ENCODE results near the gene DCP2.

Gene DCP2

GRCh38 chr5:112967520-112968083, 9.0 kb upstream of the DCP2 start:
- DNase-seq: no peak

GRCh38 chr5:112968411-112969106, 8.0 kb upstream of the DCP2 start:
- no peak for DNase-seq

DNA sequence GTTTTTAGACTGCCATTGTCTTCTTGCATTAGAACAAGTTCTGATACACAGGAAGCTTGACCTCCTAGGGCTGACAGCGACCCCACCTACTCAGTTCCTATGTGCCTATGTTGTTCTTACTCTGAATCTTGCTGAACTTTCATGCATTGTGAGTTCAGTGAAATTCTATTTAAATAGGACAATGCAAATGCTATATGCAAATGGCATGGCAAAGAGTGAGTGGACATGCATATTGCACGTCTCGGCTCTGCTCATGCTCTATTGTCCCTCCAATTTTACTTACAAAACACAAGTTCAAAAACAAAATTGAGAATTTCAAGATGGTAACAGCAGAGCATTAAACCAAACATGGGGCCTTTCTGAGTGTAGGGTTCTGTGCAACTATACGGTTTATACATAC, 5.3 kb upstream of the DCP2 start:
- no peak for DNase-seq

GRCh38 chr5:112973036-112973435, 3.6 kb upstream of the DCP2 start:
- DNase-seq: no peak

- DNase-seq: no peak
Observed at GRCh38 chr5:112973904-112974303, 2.7 kb upstream of the DCP2 start.

- no peak for DNase-seq
Observed at GRCh38 chr5:112974901-112975300, 1.7 kb upstream of the DCP2 start.

DNA sequence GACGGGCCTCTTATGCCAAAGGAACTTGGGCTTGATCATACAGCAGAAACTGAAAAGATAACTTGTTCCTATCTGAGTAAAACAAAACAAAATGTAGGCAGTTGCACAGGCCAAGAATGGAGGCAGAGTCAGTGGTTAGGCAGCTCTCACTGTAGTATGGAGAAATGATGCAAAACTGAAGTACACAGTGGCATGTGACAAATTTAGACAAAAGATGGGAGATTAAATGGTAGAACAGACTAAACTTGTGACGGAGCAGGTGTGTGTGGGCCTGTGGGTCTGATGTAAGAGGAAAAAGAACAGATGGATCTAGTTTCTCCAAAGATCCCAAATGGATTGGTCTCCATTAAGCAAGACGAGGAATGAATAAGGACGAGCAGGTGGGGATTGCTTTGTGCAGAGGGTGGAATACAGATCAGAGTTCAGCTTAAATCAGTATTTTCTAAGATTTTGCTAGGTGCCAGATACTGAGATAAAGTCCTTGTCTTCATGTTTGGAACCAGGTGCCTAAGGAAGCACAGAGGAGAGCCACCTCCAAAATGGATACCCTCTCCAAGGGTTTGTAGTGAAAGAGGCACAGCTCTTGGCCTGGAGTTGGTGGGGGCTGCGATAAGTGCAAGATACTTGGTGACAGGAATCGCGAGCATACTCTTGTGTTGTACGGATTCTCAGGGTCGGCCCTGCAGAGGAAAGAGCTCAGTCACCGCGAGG, 722 bp upstream of the DCP2 start:
- no peak for DNase-seq

DNA sequence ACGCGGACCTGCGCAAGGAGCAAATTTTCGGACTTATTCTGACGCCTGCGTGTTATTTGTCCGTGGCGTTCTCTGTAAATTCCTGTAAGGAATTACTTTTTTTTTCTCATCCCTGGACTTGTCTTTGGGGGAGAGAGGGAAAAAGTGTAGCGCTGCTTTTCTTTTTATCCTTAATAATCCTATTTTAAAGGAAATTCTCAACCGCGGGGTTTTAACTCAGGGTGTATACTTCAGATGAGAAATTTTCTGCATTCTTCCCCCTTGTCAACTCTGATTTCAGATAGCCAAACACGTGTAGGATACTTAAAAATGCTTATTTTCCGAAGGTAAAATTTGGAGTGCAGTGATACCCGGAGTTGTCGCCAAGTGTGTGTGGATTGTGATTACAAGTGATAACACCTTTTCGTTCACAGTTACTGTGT, 853 bp downstream of the DCP2 start:
- DNase-seq: no peak

DNA sequence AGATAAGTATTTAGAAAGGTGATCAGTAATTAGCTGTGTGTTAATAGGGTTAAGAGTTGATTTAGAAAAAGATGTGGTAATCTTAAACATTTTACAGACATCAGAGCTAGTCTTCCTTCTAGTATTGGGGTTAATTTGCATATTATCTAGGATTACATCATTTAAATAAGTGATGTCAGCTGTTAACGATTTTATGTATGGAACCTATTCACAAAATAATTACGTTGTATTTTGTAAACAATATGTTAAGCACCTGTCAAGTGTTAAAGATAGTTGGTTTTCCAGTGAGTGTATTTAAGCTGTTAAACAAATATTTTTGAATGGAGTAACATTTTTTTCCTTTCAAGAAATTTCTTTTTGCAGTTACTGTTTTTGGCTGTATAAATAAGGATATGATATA, 2.2 kb downstream of the DCP2 start:
- no peak for DNase-seq

DNA sequence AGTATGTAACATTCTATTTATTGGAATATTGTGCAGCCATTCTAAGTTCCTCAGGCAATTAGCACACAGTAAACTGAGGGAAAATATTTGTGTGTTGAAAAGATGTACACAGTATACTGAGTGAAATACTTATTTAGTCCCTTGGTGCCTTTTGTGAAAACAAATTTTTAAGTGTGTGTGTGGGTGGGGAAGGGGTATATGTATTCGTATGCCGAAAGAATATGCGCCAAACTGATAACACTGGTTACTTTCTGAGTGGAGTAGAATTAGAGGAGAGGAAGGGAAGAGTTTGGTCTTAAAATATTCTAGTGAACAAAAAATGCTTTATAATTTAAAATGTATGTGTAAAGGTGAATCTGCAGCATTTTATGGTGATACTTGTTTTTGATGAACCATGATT, 3.1 kb downstream of the DCP2 start:
- no peak for DNase-seq

DNA sequence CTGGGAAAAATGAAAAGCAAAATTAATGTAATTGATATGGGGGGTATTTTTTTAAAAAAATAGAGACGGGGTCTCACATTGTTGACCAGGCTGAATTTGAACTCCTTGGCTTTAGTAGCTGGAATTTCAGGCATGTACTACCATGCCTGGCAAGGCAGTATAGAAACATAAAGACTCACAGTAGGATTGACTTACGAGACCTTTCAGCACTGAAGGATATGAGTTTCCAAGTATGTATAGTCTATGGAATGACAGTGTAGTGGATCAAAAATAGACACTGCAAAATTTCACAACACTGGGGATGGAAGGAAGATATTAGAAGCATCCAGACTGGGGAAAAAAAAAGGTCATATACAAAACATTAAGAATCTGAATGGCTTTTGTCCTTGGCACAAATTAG, 6.8 kb downstream of the DCP2 start:
- no peak for DNase-seq

GRCh38 chr5:112986224-112986623, 9.6 kb downstream of the DCP2 start:
- no peak for DNase-seq

- peak; percentile 74 for DNase-seq
Observed at GRCh38 chr5:112995764-112996618, 19.4 kb downstream of the DCP2 start.

DNA sequence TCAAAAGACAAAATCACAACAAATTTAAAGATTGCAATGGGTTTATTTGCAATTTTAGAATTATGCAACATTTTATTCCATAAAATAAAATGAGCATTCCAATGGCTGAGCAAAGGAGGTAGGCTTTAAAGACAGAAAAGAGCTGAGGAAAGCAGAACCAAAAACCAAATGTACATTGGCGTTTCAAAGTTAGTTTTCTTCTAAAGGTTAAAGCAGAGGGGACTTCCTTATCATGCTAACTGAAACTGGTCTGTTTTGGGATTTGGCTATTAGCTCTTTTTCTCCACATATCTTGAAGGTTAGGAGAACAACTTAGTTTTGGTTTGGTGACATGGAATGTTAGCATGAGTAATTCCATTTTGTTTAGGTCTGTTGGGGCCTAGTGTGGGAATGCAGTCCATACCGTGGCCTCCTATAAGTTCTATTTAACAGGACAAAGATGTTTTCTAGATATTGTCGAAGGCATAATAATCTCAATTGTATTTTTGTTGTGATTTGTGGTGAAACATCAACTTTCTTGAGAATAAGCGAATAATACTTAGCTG, 20.3 kb downstream of the DCP2 start:
- no peak for DNase-seq

DNA sequence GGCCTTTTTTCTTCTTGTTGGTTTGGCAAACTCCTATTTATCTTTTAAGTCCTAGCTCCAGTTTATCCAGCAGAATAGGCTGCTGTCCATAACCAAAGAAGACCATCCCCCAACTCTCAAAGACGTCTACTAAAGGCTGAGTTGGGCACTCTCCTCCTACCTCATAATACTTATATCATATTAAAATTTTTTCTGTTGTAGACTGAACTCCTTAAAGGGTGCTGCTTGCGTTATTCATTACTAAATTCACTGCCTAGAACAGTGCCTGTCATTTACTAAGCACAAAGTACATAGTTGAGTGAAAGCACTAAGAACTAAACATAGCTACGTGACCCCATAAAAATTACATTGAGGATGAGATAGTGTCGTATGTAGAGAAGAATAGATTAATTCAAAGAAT, 21.7 kb downstream of the DCP2 start:
- DNase-seq: no peak

- DNase-seq: no peak
Observed at GRCh38 chr5:113000466-113000865, 23.9 kb downstream of the DCP2 start.

GRCh38 chr5:113002423-113002822, 25.8 kb downstream of the DCP2 start:
- no peak for DNase-seq

DNA sequence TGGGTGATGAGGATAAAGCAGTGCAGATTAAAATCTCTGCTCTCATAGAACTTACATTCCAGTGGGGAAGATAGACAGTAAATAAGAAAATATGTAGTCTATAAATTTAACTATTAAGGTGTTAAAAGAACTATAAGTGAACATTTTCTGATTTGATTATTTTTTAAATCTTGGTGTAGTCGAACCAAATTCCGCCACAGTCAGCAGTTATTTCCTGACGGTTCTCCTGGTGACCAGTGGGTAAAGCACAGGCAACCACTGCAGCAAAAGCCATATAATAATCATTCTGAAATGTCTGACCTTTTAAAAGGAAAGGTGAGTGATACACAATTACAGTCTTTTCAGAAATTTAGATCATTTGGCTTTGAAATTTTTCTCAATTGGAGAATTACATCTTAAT, 27.2 kb downstream of the DCP2 start:
- no peak for DNase-seq

DNA sequence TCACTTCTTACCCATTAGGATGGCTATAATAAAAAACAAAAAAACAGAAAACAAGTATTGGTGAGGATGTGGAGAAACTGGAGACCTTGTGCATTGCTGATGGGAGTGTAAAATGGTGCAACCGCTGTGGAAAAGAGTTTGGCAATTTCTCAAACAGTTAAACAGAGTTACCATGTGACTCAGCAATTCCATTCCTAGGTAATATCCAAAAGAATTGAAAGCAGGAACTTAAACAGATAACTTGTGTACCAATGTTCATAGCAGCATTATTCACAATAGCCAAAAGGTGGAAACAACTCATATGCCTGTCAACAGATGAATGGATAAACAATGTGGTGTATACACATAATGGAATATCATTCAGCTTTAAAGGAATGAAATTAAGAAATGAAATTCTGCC, 28.9 kb downstream of the DCP2 start:
- DNase-seq: no peak

GRCh38 chr5:113017881-113018635, 41.5 kb downstream of the DCP2 start:
- no peak for DNase-seq

GRCh38 chr5:113020461-113021273, 44.1 kb downstream of the DCP2 start:
- DNase-seq: no peak

- no peak for DNase-seq
Observed at GRCh38 chr5:113022661-113023060, 46.1 kb downstream of the DCP2 start.

Data from activated naive CD4-positive, alpha-beta T cell treated with anti-CD3 and anti-CD28 coated beads, Interleukin-2, amount 50 U/mL, for 16 hours (primary cell).